ENCODE results near the gene PLS3. TPM values are rescaled to one million over a fixed set of nuclear protein-coding genes. Genes with fewer than 3 reads are reported as not detected.
"Not testable (repeated sequence)": the region's sequence is repeated elsewhere in the genome, so short reads cannot be mapped to it uniquely, and the experiment has no call there.

The PLS3 gene
- total RNA-seq, 1 experiment from 2014 or later: 96.7 TPM

- Mint-ChIP-seq H3K27ac (no peak overlapping the region), H3K27me3 (ENCODE audit: low read depth) (no peaks in the 10 kb centered on the region), H3K9me3 (no peaks in the 10 kb centered on the region), H3K4me1 (peaks cover 5% of the 10 kb centered on the region), H3K36me3 (peaks cover 13% of the 10 kb centered on the region; the same call in 1 of the 2 replicates), H3K4me3 (no peak overlapping the region)
- TF ChIP-seq GTF2I (CRISPR knock-in tag; conservative IDR thresholded peaks at IDR 0.05): no peak
- no peak for TF ChIP-seq RORB (CRISPR knock-in tag; IDR thresholded peaks at IDR 0.05)
- TF ChIP-seq SP1 (CRISPR knock-in tag; conservative IDR thresholded peaks at IDR 0.05): no peak
- no peak for TF ChIP-seq FOXJ3 (CRISPR knock-in tag; IDR thresholded peaks at IDR 0.05; ENCODE audit: borderline replicate concordance)
- TF ChIP-seq, protein P1, sequence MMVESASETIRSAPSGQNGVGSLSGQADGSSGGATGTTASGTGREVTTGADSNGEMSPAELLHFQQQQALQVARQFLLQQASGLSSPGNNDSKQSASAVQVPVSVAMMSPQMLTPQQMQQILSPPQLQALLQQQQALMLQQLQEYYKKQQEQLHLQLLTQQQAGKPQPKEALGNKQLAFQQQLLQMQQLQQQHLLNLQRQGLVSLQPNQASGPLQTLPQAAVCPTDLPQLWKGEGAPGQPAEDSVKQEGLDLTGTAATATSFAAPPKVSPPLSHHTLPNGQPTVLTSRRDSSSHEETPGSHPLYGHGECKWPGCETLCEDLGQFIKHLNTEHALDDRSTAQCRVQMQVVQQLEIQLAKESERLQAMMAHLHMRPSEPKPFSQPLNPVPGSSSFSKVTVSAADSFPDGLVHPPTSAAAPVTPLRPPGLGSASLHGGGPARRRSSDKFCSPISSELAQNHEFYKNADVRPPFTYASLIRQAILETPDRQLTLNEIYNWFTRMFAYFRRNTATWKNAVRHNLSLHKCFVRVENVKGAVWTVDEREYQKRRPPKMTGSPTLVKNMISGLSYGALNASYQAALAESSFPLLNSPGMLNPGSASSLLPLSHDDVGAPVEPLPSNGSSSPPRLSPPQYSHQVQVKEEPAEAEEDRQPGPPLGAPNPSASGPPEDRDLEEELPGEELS (CRISPR knock-in tag; IDR thresholded peaks at IDR 0.05): no peak
- TF ChIP-seq, protein P2, sequence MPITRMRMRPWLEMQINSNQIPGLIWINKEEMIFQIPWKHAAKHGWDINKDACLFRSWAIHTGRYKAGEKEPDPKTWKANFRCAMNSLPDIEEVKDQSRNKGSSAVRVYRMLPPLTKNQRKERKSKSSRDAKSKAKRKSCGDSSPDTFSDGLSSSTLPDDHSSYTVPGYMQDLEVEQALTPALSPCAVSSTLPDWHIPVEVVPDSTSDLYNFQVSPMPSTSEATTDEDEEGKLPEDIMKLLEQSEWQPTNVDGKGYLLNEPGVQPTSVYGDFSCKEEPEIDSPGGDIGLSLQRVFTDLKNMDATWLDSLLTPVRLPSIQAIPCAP (CRISPR knock-in tag; IDR thresholded peaks at IDR 0.05): no peak
- no peak for TF ChIP-seq CBFB (CRISPR knock-in tag; IDR thresholded peaks at IDR 0.05; ENCODE audit: low read depth)
- no peak for TF ChIP-seq OVOL2 (CRISPR knock-in tag; IDR thresholded peaks at IDR 0.05; ENCODE audit: borderline replicate concordance)
- no peak for TF ChIP-seq ZNF671 (CRISPR knock-in tag; IDR thresholded peaks at IDR 0.05)
- TF ChIP-seq ZNF138 (CRISPR knock-in tag; conservative IDR thresholded peaks at IDR 0.05): no peak
- TF ChIP-seq ESRRA (CRISPR knock-in tag; IDR thresholded peaks at IDR 0.05; ENCODE audit: borderline replicate concordance): no peak
- TF ChIP-seq NFATC4 (CRISPR knock-in tag; IDR thresholded peaks at IDR 0.05): no peak
- no peak for TF ChIP-seq E2F1 (CRISPR knock-in tag; IDR thresholded peaks at IDR 0.05)
- TF ChIP-seq, protein P3, sequence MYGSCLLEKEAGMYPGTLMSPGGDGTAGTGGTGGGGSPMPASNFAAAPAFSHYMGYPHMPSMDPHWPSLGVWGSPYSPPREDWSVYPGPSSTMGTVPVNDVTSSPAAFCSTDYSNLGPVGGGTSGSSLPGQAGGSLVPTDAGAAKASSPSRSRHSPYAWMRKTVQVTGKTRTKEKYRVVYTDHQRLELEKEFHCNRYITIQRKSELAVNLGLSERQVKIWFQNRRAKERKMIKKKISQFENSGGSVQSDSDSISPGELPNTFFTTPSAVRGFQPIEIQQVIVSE (CRISPR knock-in tag; IDR thresholded peaks at IDR 0.05; ENCODE audit: borderline replicate concordance): no peak
- no peak for TF ChIP-seq ZNF317 (CRISPR knock-in tag; IDR thresholded peaks at IDR 0.05; ENCODE audit: borderline replicate concordance, low read depth)
- ChIA-PET CTCF (no interaction called here), POLR2A (no interaction called here)
- ATAC-seq (no peak), DNase-seq (ENCODE audit: low spot score) (no peak)
Measured at GRCh38 chrX:115630204-115630603, 69.2 kb downstream of the PLS3 start.

DNA sequence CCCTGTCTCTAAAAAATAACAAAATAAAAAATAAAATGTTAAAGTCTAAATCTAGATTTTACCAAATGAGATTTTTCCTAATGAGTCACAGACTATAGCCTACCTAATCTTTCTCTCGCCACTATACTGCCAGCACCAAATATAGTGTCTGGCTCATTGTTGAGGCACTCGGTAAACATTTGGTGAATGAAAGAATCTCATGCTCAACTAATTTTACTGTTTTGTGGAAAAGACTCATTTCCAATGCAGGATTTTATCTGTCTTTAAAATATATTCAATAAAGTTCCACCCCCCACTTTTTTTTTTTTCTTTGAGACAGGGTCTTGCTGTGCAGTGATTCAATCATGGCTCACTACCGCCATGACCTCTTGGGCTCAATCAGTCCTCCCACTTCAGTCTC lies 71.5 kb downstream of the PLS3 start:
- CTCF ChIA-PET: no interaction called here
- no peak for ATAC-seq

DNA sequence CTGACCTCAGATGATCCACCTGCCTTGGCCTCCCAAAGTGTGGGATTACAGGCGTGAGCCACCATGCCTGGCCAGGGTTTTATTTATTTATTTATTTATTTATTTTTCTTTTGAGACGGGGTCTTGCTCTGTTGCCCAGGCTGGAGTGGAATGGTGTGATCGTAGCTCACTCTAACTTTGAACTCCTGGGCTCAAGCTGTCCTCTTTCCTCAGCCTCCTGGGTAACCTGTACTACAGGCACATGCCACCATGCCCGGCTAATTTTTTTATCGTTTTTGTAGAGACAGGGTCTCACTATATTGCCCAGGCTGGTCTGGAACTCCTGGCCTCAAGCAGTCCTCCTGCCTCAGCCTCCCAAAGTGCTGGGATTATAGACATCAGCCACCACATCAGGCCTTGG lies 72.4 kb downstream of the PLS3 start:
- CTCF ChIA-PET; H3K27ac Mint-ChIP-seq; DNase-seq (ENCODE audit: low spot score); H3K27me3 Mint-ChIP-seq (ENCODE audit: low read depth); ATAC-seq; POLR2A ChIA-PET; H3K4me3 Mint-ChIP-seq; H3K4me1 Mint-ChIP-seq; H3K9me3 Mint-ChIP-seq: not testable (repeated sequence)
- peaks cover 29% of the 10 kb centered on the region for H3K36me3 Mint-ChIP-seq

More for the DNA sequence above, 71.5 kb downstream of the PLS3 start:
- no peak for DNase-seq (ENCODE audit: low spot score)
- Mint-ChIP-seq H3K27me3 (ENCODE audit: low read depth) (no peaks in the 10 kb centered on the region), H3K4me1 (no peaks in the 10 kb centered on the region), H3K4me3 (no peak overlapping the region), H3K9me3 (no peaks in the 10 kb centered on the region), H3K36me3 (peaks cover 23% of the 10 kb centered on the region), H3K27ac (no peak overlapping the region)
- TF ChIP-seq ESRRA (CRISPR knock-in tag; IDR thresholded peaks at IDR 0.05; ENCODE audit: borderline replicate concordance): no peak
- TF ChIP-seq, protein P4, sequence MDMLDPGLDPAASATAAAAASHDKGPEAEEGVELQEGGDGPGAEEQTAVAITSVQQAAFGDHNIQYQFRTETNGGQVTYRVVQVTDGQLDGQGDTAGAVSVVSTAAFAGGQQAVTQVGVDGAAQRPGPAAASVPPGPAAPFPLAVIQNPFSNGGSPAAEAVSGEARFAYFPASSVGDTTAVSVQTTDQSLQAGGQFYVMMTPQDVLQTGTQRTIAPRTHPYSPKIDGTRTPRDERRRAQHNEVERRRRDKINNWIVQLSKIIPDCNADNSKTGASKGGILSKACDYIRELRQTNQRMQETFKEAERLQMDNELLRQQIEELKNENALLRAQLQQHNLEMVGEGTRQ (CRISPR knock-in tag; IDR thresholded peaks at IDR 0.05): no peak
- TF ChIP-seq ZNF512 (CRISPR knock-in tag; IDR thresholded peaks at IDR 0.05; ENCODE audit: borderline replicate concordance): no peak
- TF ChIP-seq ZNF219 (CRISPR knock-in tag; IDR thresholded peaks at IDR 0.05; ENCODE audit: borderline replicate concordance): no peak
- no peak for TF ChIP-seq HMGA2 (CRISPR knock-in tag; IDR thresholded peaks at IDR 0.05)
- TF ChIP-seq, protein P5, sequence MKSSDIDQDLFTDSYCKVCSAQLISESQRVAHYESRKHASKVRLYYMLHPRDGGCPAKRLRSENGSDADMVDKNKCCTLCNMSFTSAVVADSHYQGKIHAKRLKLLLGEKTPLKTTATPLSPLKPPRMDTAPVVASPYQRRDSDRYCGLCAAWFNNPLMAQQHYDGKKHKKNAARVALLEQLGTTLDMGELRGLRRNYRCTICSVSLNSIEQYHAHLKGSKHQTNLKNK (CRISPR knock-in tag; IDR thresholded peaks at IDR 0.05): no peak
- TF ChIP-seq ELF4 (CRISPR knock-in tag; IDR thresholded peaks at IDR 0.05; ENCODE audit: low read depth): no peak
- no peak for TF ChIP-seq FOXK1 (CRISPR knock-in tag; IDR thresholded peaks at IDR 0.05)
- no peak for TF ChIP-seq E2F1 (CRISPR knock-in tag; IDR thresholded peaks at IDR 0.05)
- no peak for TF ChIP-seq ZNF416 (CRISPR knock-in tag; IDR thresholded peaks at IDR 0.05)
- POLR2A ChIA-PET: no interaction called here

Data from WTC11 (cell line).